WTC11 (cell line): ENCODE measurements around the gene PPP2R1B. TPM values are rescaled to one million over a fixed set of nuclear protein-coding genes. Genes with fewer than 3 reads are reported as not detected.

ENCODE experiments used
- ATAC-seq: fragments of 200-7000 bp; cut with Tn5 transposase; 2 replicates; pipeline ENCODE4 v1.10.0; 2021; ENCODE audit warnings: mild to moderate bottlenecking, moderate library complexity
- CTCF ChIA-PET: fragments of 300-600 bp; sonication (Branson Sonifier 250); formaldehyde crosslinking; loops from one replicate; lab custom pipeline; 2021; ENCODE audit warnings: antibody characterized with exemption; lab: Charles Lee
- POLR2A ChIA-PET: fragments of 350-600 bp; sonication (Branson Sonifier 250); formaldehyde crosslinking; loops from one replicate; lab custom pipeline; 2021; ENCODE audit warnings: antibody characterized with exemption; lab: Charles Lee
- DNase-seq: peaks from one replicate; pipeline ENCODE4 v3.0.0; 2021; ENCODE audit warnings: low spot score
- H3K27ac Mint-ChIP-seq: 2 replicates; pipeline ENCODE4 v1.8.0; 2021; ENCODE audit warnings: mixed read lengths
- H3K27me3 Mint-ChIP-seq: 2 replicates; pipeline ENCODE4 v1.8.0; 2021; ENCODE audit warnings: low read depth, mild to moderate bottlenecking, moderate library complexity, mixed read lengths
- H3K36me3 Mint-ChIP-seq: 2 replicates; pipeline ENCODE4 v1.8.0; 2021; ENCODE audit warnings: mixed read lengths
- H3K4me1 Mint-ChIP-seq: 2 replicates; pipeline ENCODE4 v1.8.0; 2022; ENCODE audit warnings: mixed read lengths
- H3K4me3 Mint-ChIP-seq: 2 replicates; pipeline ENCODE4 v1.8.0; 2021; ENCODE audit warnings: mild to moderate bottlenecking, moderate library complexity, mixed read lengths
- H3K9me3 Mint-ChIP-seq: 2 replicates; pipeline ENCODE4 v1.8.0; 2021; ENCODE audit warnings: mixed read lengths
- ATF3 ChIP-seq: sonication (generic); formaldehyde crosslinking; conservative IDR thresholded peaks from 2 replicates; pipeline ENCODE4 v1.8.1; 2022; ENCODE audit warnings: mild to moderate bottlenecking, missing genetic modification reagents
- CREB1 ChIP-seq: sonication (generic); formaldehyde crosslinking; IDR thresholded peaks from 2 replicates; pipeline ENCODE4 v1.8.0; 2023; ENCODE audit warnings: mild to moderate bottlenecking, missing genetic modification reagents
- CREM ChIP-seq: sonication (generic); formaldehyde crosslinking; IDR thresholded peaks from 2 replicates; pipeline ENCODE4 v1.8.1; 2022; ENCODE audit warnings: mild to moderate bottlenecking, missing genetic modification reagents, moderate library complexity
- E2F4 ChIP-seq: sonication (generic); formaldehyde crosslinking; IDR thresholded peaks from 2 replicates; pipeline ENCODE4 v1.8.1; 2022; ENCODE audit warnings: low read depth, mild to moderate bottlenecking, moderate library complexity, missing genetic modification reagents, borderline replicate concordance
- E2F5 ChIP-seq: sonication (generic); formaldehyde crosslinking; IDR thresholded peaks from 2 replicates; pipeline ENCODE4 v1.8.1; 2022; ENCODE audit warnings: mild to moderate bottlenecking, moderate library complexity, missing genetic modification reagents
- GABPB1 ChIP-seq: sonication (generic); formaldehyde crosslinking; IDR thresholded peaks from 2 replicates; pipeline ENCODE4 v1.8.1; 2023; ENCODE audit warnings: mild to moderate bottlenecking, missing genetic modification reagents
- GRHL2 ChIP-seq: fragments of 250-450 bp; sonication (Bioruptor Pico); IDR thresholded peaks from 2 replicates; pipeline ENCODE4 v1.8.0; 2022; ENCODE audit warnings: mild to moderate bottlenecking, moderate library complexity; ENCODE audit not compliant: insufficient replicate concordance, severe bottlenecking
- HMGXB4 ChIP-seq: sonication (generic); formaldehyde crosslinking; IDR thresholded peaks from 2 replicates; pipeline ENCODE4 v1.8.1; 2023; ENCODE audit warnings: mild to moderate bottlenecking, moderate library complexity, missing genetic modification reagents
- MXD4 ChIP-seq: fragments of 250-450 bp; sonication (Bioruptor Pico); IDR thresholded peaks from 2 replicates; pipeline ENCODE4 v1.8.0; 2021; ENCODE audit warnings: mild to moderate bottlenecking, moderate library complexity, borderline replicate concordance
- NFYB ChIP-seq: sonication (generic); formaldehyde crosslinking; conservative IDR thresholded peaks from 2 replicates; pipeline ENCODE4 v1.8.0; 2022; ENCODE audit warnings: low read depth, missing genetic modification reagents
- NR1H2 ChIP-seq: sonication (generic); formaldehyde crosslinking; IDR thresholded peaks from 2 replicates; pipeline ENCODE4 v1.9.0; 2021; ENCODE audit warnings: mild to moderate bottlenecking, moderate library complexity, missing genetic modification reagents
- PRRX2 ChIP-seq: fragments of 250-450 bp; sonication (Bioruptor Pico); IDR thresholded peaks from 2 replicates; pipeline ENCODE4 v1.8.0; 2021; ENCODE audit warnings: mild to moderate bottlenecking
- RORB ChIP-seq: fragments of 250-450 bp; sonication (Bioruptor Pico); IDR thresholded peaks from 2 replicates; pipeline ENCODE4 v1.9.0; 2021; ENCODE audit warnings: mild to moderate bottlenecking
- SMAD4 ChIP-seq: sonication (generic); formaldehyde crosslinking; IDR thresholded peaks from 2 replicates; pipeline ENCODE4 v1.8.0; 2022; ENCODE audit warnings: mild to moderate bottlenecking, missing genetic modification reagents
- SOX15 ChIP-seq: fragments of 250-450 bp; sonication (Bioruptor Pico); IDR thresholded peaks from 2 replicates; pipeline ENCODE4 v1.9.0; 2021; ENCODE audit warnings: mild to moderate bottlenecking
- SP1 ChIP-seq: sonication (generic); formaldehyde crosslinking; conservative IDR thresholded peaks from 2 replicates; pipeline ENCODE4 v1.8.1; 2022; ENCODE audit warnings: missing genetic modification reagents
- TEAD4 ChIP-seq: sonication (generic); formaldehyde crosslinking; IDR thresholded peaks from 2 replicates; pipeline ENCODE4 v1.8.0; 2022; ENCODE audit warnings: mild to moderate bottlenecking, missing genetic modification reagents
- TP53 ChIP-seq: sonication (generic); formaldehyde crosslinking; IDR thresholded peaks from 2 replicates; pipeline ENCODE4 v1.8.1; 2023; ENCODE audit warnings: mild to moderate bottlenecking, missing genetic modification reagents
- ZNF121 ChIP-seq: sonication (generic); formaldehyde crosslinking; IDR thresholded peaks from 2 replicates; pipeline ENCODE4 v1.8.0; 2023; ENCODE audit warnings: missing genetic modification reagents
- ZNF232 ChIP-seq: sonication (generic); formaldehyde crosslinking; IDR thresholded peaks from 2 replicates; pipeline ENCODE4 v1.8.0; 2022; ENCODE audit warnings: mild to moderate bottlenecking, missing genetic modification reagents
- ZNF281 ChIP-seq: sonication (generic); formaldehyde crosslinking; IDR thresholded peaks from 2 replicates; pipeline ENCODE4 v1.8.0; 2023; ENCODE audit warnings: mild to moderate bottlenecking, missing genetic modification reagents
- ZNF396 ChIP-seq: fragments of 250-450 bp; sonication (Bioruptor Pico); IDR thresholded peaks from 2 replicates; pipeline ENCODE4 v1.8.0; 2021; ENCODE audit warnings: mild to moderate bottlenecking, moderate library complexity, borderline replicate concordance
- ZNF423 ChIP-seq: fragments of 250-450 bp; sonication (Bioruptor Pico); IDR thresholded peaks from 2 replicates; pipeline ENCODE4 v2.1.2; 2022; ENCODE audit warnings: mild to moderate bottlenecking, moderate library complexity
- total RNA-seq: library from RNA; stranded (reverse); gene quantifications from 3 replicates; pipeline ENCODE4 v1.2.3, GENCODE V29; 2021

PPP2R1B gene
- total RNA-seq, 1 experiment from 2014 or later = 87.7 TPM

- CTCF ChIA-PET = no interaction called here
- DNase-seq = no peak
- no peaks in the 10 kb centered on the region for H3K9me3 Mint-ChIP-seq
- POLR2A ChIA-PET = no interaction called here
- H3K27ac Mint-ChIP-seq = no peak overlapping the region
- H3K4me3 Mint-ChIP-seq = no peak overlapping the region
- ATAC-seq = peak; percentile 72
- H3K36me3 Mint-ChIP-seq = peaks cover 75% of the 10 kb centered on the region
- H3K27me3 Mint-ChIP-seq = no peaks in the 10 kb centered on the region
- no peaks in the 10 kb centered on the region for H3K4me1 Mint-ChIP-seq
- TF ChIP-seq E2F4 (CRISPR knock-in tag) (no peak), MXD4 (CRISPR knock-in tag) (no peak), ZNF121 (no peak), TP53 (CRISPR knock-in tag) (no peak), ZNF281 (CRISPR knock-in tag) (no peak), SP1 (CRISPR knock-in tag) (no peak), ZNF232 (CRISPR knock-in tag) (no peak), PRRX2 (CRISPR knock-in tag) (no peak), SMAD4 (CRISPR knock-in tag) (no peak), SOX15 (CRISPR knock-in tag) (no peak), GRHL2 (CRISPR knock-in tag) (no peak), RORB (no peak), TEAD4 (CRISPR knock-in tag) (no peak), NR1H2 (CRISPR knock-in tag) (no peak), CREM (CRISPR knock-in tag) (no peak)
These were observed 18.0 kb downstream of the PPP2R1B start for GRCh38 chr11:111748035-111748804.

- Mint-ChIP-seq H3K4me3 (no peak overlapping the region), H3K36me3 (peaks cover 71% of the 10 kb centered on the region)
These were observed 20.3 kb downstream of the PPP2R1B start for GRCh38 chr11:111745719-111746504.

More at GRCh38 chr11:111745719-111746504, 20.3 kb downstream of the PPP2R1B start:
- Mint-ChIP-seq H3K9me3 (no peaks in the 10 kb centered on the region), H3K27me3 (no peaks in the 10 kb centered on the region), H3K4me1 (no peaks in the 10 kb centered on the region), H3K27ac (no peak overlapping the region; the same call in 1 of the 2 replicates)
- DNase-seq (no peak), ATAC-seq (no peak)
- CTCF ChIA-PET = no interaction called here
- POLR2A ChIA-PET = no interaction called here
- TF ChIP-seq NFYB (CRISPR knock-in tag) (no peak), E2F5 (CRISPR knock-in tag) (no peak), CREB1 (CRISPR knock-in tag) (no peak), PRRX2 (CRISPR knock-in tag) (no peak), CREM (CRISPR knock-in tag) (no peak), ZNF396 (CRISPR knock-in tag) (no peak), HMGXB4 (no peak), SMAD4 (CRISPR knock-in tag) (no peak), ATF3 (CRISPR knock-in tag) (no peak), GABPB1 (CRISPR knock-in tag) (no peak), ZNF423 (CRISPR knock-in tag) (no peak)
